SK-N-SH (cell line): ENCODE data around the gene MUSK.

Source experiments
- EP300 ChIP-seq, 2 experiments: IDR thresholded peaks; 2 replicates each; pipeline versions ENCODE4 v1.4.0 to v1.6.1; 2012; ENCODE audit warnings: borderline replicate concordance in 1 of 2, low read depth in 1 of 2, low read length in 1 of 2
- MXI1 ChIP-seq: IDR thresholded peaks from 2 replicates; pipeline ENCODE4 v1.6.1; 2012; ENCODE audit warnings: mild to moderate bottlenecking, low read depth, low read length, improper control_type of control experiment

- no peak for TF ChIP-seq MXI1
- no peak for TF ChIP-seq EP300 (IDR thresholded peaks at IDR 0.05; ENCODE audit: borderline replicate concordance in 1 of 2, low read depth in 1 of 2, low read length in 1 of 2)
Observed at GRCh38 chr9:110738982-110739381, 70.4 kb downstream of the MUSK start.
